CMK (cell line): Measurements from ENCODE around the gene RASSF8.

Experiments used
- DNase-seq: peaks from one replicate; pipeline ENCODE4 v3.0.0-alpha.2; 2010; ENCODE audit warnings: low read depth

Gene RASSF8

GRCh38 chr12:25960961-25961360 lies 2.5 kb downstream of the RASSF8 start:
- DNase-seq = no peak

- DNase-seq = no peak
These were observed 4.5 kb downstream of the RASSF8 start for GRCh38 chr12:25962932-25963525.

GRCh38 chr12:25965682-25966081 lies 7.2 kb downstream of the RASSF8 start:
- DNase-seq = no peak

GRCh38 chr12:25970082-25970481 lies 11.6 kb downstream of the RASSF8 start:
- no peak for DNase-seq

DNA sequence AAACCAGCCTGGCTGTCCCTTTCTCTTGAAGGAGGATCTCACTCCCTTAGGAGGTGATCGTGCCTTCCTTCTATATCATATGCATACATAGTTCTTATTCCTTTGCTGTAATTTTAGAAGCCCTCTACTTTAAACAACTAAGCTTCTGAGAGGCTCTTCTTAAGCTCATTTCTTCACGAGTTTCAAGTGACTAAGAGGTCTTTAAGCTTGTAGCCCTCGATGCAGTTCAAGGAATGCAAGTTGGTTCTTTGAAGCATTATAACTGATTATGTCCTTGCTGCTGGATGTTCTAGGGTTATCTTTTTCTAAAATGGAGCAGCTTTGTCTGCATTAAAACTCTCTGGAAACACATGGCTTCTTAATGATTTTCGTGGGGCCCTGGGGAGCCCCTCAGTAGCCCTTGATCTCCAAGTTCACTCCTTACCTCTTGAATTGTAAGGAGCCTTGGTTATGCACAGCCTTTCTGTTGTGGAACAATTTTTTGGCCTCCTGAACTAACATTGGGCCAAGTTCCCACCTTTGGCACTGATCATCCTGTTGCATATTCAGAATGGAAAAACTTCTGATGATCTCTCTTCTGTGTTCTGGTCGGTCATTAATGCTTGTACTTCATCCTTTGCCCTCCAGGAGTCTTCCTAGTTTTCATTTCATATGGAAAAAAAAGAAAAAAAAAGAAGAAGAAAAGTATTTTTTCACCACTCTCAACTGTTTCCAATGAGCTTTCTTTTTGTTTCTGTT lies 12.6 kb downstream of the RASSF8 start:
- no peak for DNase-seq

DNA sequence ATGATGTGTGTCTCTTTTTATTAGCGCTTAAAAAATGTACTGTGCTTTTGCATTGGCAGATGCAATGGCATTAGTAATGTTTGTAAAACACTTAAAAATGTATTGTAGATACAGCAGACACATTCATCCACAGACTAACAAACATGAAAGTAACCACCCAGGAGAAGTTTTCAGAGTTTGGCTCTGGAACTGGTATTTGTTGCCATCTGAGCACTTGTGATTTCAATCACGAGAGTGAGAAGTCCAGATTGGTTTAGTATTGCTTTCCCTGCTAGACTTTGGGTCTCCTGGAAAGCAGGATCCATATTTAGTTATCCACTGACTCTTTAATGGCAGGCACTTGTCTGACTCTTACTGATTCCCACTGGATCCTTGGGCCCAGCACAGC lies 13.2 kb downstream of the RASSF8 start:
- DNase-seq = no peak

- DNase-seq = no peak
These were observed 14.3 kb downstream of the RASSF8 start for GRCh38 chr12:25972783-25973182.

DNA sequence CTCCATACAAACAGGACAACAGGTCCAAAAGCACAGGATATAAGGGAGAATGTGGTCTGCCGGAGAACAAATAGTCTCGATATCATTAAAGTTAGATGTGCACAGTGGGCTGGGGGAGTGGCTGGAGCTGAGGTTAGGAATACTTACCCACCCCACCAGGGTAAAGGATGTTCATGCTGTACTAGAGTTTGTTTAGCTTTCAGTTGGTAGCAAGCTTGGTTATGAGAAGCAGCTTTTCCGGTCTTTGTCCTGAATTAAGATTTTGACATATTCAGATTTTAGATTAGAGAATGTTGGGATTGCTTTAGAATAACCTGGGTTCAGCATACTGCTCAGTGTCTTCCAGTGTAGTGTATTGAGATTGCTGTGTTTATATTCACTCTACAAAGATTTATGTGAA lies 16.7 kb downstream of the RASSF8 start:
- no peak for DNase-seq

- no peak for DNase-seq
These were observed 17.2 kb downstream of the RASSF8 start for GRCh38 chr12:25975682-25976081.

DNA sequence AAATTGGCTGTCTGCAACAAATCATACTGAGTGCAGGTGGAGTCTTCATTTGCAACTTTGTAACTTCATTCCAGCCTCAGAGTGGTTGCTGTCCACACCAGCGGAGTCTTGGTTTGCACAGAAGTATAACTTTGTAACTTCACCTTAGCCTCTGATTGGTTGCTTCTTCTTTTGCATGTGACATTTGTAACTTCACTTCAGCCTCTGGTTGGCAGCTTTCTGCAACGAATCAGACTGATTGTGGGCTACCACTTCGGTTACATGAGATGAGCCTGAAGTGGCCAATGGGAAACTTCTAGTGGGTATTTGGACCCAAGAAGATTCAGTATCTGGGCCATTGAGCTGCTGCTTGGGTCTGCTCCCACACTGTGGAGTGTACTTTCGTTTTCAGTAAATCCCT lies 17.8 kb downstream of the RASSF8 start:
- DNase-seq = no peak

DNA sequence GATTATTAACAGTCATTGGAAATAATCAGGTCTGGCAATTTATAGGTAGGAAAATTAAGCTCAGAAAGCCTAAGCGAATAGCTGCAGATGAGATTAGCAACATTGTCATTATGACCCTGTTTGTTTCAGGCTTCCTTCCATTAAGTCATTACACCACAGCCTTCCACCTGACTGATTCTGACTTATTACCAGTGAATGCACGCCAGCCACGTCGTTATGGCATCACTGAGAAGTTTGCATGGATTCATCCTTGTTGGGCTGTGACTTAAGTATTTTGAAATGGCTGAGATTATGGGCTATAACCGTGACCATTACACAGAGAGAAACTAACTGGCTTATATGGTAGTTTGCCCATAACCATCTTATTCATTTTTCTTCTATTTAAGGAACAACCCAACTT lies 18.6 kb downstream of the RASSF8 start:
- no peak for DNase-seq

DNA sequence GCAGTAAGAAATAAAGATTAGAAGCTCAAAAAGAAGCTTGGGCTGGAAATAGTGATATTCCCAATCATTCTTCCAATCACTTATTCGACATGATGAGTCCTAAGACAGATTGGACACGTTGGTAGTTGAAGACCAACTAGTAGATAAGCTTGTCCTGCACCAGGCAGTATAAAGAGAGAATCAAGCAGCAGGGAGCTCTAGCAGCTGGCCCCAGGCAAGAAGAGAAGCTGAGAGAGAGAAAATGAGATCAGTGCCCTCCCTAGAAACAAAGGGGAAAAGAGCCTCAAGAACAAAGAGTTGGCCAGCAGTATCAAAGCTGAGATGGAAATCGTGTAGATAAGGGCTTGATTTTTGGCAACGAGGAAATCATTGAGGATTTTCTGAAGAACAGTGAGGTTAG lies 20.6 kb downstream of the RASSF8 start:
- DNase-seq = no peak

- no peak for DNase-seq
These were observed 21.1 kb downstream of the RASSF8 start for GRCh38 chr12:25979563-25979962.

DNA sequence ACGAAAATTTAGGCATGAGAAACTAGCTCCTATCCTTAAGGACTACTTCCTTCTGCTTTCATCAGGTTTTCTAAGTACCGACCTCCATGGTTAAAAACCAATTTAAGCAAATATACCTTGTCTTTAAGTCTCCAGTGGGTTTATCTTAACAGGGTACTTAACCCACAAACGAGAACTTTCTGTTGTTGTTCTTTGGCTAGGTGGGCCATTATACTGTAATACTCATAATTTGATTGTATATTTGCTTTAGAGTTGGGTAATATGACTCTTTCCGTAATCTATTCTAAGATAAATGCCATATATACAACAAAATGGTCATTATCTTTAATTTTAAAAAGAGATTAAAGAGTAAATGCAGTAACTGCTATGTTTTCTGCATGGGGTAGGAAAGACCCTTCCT lies 21.6 kb downstream of the RASSF8 start:
- DNase-seq = no peak

- no peak for DNase-seq
These were observed 23.1 kb downstream of the RASSF8 start for GRCh38 chr12:25981597-25981996.

DNA sequence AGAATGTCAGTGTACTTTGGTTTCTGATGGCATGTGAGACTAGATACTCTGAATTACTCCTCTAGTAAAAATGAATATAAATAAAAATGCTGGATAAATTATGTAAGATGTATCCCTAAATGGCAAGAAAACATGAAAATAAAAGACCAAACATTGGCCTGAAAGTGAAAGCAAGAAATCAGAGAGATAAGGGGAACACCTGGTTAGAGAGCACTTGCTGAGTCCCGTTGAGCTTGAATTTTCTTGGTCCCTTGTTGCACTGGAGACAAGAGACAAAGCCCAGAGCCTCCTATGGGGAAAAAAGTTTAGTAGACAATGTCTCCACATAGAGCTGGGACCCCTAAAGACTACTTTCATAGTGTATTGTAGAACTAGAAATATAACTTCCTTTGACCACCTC lies 23.9 kb downstream of the RASSF8 start:
- DNase-seq = no peak

DNA sequence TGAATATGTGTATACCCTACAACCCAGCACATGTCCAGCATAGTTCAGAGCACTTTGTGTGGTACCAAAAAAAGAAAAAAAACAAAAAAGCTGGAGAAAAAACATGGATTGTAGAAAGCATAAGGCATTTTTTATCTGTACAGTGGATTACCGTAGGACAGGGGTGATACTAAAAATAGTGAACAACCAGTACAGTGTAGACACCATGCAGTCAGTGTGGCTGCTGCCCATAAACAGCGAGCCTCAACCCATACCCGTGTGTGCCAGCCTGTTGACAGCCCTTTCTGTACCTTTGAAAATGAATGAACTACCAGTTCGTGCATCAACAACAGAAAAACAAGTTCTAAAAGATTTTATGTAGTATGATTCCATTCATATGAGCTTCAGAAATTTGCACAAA lies 25.1 kb downstream of the RASSF8 start:
- DNase-seq = no peak

DNA sequence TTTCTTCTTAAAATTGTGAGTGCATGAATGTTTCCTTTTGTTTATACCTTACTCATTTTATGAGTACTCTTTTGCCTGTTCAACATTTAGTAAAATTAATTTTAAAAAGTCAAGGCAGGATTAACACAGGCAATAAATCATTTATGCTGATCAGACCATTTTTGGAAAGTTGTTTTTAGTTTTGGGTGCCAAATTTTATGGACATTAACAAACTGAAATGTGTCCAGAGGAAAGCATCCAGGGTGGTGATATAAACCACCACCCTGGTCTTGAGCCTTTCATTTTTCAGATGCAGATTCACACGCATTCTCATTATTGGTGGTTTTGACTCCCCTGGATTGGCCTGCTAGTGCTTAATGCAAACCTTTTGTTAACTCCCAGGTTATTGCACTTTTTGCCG lies 26.3 kb downstream of the RASSF8 start:
- no peak for DNase-seq

- no peak for DNase-seq
These were observed 27.1 kb downstream of the RASSF8 start for GRCh38 chr12:25985316-25986175.

GRCh38 chr12:25986180-25986579 lies 27.7 kb downstream of the RASSF8 start:
- no peak for DNase-seq

DNA sequence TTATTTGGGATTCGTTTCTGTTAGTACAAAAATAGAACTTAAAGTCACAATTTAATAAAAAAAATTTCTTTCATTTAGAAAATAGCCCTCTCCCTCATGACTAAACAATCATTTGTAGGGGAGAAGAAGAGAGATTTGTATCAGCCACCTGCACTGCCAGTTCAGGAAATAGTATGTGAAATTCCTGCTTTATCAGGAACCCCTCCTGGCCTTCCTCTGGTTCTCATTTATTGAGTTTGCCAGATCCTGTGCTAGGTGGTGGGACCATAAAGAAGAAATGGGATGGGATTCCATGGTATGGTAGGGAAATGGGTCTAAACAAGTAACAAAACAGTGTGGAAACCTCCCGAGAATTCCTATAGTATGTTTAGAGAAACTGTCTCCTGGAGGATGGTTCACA lies 30.0 kb downstream of the RASSF8 start:
- DNase-seq = no peak

DNA sequence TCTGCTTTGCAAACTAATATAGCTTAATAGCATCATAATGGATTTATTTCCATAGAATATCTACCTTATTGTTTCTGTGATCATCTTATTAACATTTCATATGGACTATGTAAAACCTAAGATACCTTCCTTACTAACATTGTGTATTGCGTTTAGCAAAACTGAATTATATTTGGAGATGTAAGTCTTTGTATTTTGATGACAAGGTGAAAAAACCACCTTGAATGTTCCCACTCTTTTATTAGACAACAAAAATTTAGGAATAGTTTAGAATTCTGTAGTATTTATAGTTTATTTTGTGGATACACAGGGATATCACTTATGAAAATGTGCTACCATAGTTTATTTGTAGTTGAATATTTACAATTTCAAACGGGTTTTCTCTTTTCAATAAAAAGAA lies 32.0 kb downstream of the RASSF8 start:
- DNase-seq = no peak
